Tibial nerve (tissue), 4 donors: Measurements from ENCODE around the gene PRRX1.

ENCODE experiments used
- CTCF ChIP-seq, 5 experiments: fragments of 200-600 bp in 3 of 5; fragments of 450-650 bp in 2 of 5; sonication (generic) in 3 of 5; IDR thresholded peaks; one replicate each; pipeline ENCODE4 v1.5.1; 2016 to 2019; ENCODE audit warnings: antibody characterized with exemption in 5 of 5, mild to moderate bottlenecking in 3 of 5, moderate library complexity in 2 of 5
- EP300 ChIP-seq, 2 donors: sonication (generic); formaldehyde crosslinking; IDR thresholded peaks; one replicate each; pipeline ENCODE4 v1.6.1; 2017; ENCODE audit warnings: antibody characterized with exemption in 2 of 2, mild to moderate bottlenecking in 1 of 2
- POLR2A ChIP-seq, 2 donors: fragments of 450-650 bp; IDR thresholded peaks; one replicate each; pipeline ENCODE4 v1.6.1; 2017; ENCODE audit warnings: antibody characterized with exemption in 2 of 2, mild to moderate bottlenecking in 2 of 2, moderate library complexity in 2 of 2

- no peak for TF ChIP-seq CTCF (IDR thresholded peaks at IDR 0.05)
- TF ChIP-seq EP300 (IDR thresholded peaks at IDR 0.05), result no peak
- TF ChIP-seq POLR2A (IDR thresholded peaks at IDR 0.05), result no peak
These were observed 35.8 kb downstream of the PRRX1 start for GRCh38 chr1:170699696-170700095.
